Stimulated activated CD4-positive, alpha-beta T cell treated with anti-CD3 and anti-CD28 coated beads, TNF-alpha, amount 100 ng/mL, for 1 hour (primary cell): ENCODE data around the gene CRYGA.
"Not testable (repeated sequence)": the region's sequence is repeated elsewhere in the genome, so short reads cannot be mapped to it uniquely, and the experiment has no call there.

Experiments used
- DNase-seq, 3 donors: peaks; one replicate each; pipeline ENCODE4 v3.0.0-alpha.2; 2020; ENCODE audit warnings: low read depth in 3 of 3, low spot score in 1 of 3

CRYGA gene

DNA sequence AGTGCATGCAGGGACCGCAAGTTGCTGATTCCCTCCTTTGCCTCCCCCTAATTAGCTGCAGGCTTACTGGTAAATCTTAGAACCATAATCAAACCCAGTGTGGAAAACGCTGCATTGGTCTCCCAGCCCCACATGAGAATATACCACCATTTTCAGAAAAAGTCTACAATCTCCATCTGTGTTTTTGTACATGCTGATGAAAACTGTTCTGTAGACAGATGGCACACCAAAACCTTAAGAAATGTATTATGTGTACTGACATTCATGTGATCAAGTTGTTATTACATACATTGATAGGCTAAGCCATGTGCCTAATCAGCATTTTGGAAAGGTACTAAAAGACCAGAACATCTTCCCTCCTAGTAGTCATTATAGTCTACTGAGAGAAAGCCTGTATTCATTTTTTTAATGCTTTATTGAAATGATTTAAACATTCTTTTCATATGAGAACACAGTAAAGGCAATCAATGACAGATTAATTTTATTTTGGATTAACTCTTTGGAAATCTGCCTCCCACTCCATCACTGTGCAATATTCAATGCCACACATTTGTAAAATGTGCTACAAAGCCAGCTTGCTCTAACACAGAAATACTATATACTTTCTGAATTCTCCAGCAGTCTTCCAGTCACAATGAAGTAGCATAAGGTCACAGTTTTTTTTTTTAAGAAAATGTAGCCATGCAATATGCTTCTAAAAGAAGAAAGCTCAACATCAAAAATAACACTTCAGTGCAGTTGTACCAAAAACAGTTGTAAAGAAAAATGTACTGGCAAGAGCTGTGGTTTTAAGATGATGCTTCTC lies 1.8 kb upstream of the CRYGA start:
- DNase-seq: no peak

DNA sequence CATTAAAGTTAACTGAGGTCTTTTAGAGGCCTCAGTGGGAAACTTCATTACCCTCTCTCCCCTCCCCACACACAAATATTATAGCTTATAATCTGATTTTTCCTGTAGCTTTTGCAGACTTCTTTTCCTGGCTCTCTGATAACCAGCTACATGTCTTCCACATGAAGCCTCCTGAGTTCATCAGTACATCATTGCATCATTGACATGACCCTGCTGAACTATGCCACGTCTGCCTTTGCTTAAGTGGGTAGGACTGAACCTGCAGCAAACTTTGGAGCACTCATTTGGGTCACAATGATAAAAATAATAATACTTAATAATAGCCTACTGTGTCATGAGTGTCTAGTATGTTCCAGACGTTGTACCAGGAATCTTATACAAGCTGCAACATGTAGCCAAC lies 7.0 kb downstream of the CRYGA start:
- no peak for DNase-seq

DNA sequence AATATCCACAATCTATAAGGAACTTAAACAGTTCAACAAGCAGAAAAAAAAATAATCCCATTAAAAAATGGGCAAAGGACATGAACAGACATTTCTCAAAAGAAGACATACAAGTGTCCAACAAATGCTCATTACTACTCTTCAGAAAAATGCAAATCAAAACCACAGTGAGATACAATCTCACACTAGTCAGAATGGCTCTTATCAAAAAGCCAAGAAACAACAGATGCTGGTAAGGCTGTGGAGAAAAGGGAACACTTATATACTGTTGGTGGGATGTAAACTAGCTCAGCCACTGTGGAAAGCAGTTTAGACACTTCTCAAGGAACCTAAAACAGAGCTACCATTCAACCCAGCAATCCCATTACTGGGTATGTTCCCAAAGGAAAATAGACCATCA lies 10.2 kb downstream of the CRYGA start:
- DNase-seq: no peak

DNA sequence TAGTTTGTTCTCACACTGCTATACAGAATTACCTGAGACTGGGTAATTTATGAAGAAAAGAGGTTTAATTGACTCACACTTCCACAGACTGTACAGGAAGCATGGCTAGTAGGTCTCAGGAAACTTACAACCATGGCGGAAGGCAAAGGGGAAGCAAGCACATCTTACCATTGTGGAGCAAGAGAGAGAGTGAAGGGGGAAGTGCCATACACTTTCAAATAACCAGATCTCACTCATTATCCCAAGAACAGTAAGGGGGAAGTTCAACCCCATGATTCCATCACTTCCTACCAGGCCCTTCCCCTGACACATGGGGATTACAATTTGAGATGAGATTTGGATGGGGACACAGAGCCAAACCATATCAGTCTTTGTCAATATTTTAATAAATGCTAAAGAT lies 12.4 kb downstream of the CRYGA start:
- DNase-seq: no peak

DNA sequence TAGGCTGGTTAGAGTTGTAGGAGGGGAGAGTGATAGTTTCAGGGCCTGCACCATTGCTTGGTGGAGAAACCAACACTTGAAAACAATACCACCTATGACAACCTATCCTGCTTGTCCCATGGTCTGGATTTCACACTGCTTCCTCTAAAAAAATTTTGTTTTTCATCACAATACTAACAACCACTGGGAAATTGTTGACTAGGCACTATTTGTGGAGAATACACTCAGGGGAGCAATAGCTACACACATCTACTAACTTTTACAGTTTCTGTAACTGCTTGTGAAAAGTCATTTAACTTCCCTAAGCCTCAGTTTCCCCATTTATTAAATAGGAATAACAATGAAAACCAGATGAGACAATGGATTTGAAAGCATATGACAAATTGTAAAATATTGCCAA lies 13.3 kb downstream of the CRYGA start:
- DNase-seq: no peak

DNA sequence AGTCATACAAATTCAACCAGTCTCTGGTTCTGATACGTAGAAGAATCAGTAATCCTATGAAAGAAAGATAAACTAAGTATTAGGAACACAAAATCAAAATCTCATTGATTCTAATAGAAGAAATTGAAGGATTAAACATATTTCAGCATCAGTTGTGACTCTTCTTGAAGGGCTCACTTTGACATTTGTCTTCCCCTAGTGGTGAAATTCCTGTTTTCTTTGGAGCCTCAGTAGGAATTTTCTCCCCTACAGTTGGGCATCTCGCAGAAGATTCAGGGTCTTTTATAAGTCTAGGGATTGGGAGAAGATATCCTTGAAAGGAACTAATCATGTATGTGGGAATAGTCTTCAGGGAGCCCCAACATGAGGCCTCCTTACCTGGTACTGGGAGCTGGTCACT lies 14.6 kb downstream of the CRYGA start:
- DNase-seq: no peak

DNA sequence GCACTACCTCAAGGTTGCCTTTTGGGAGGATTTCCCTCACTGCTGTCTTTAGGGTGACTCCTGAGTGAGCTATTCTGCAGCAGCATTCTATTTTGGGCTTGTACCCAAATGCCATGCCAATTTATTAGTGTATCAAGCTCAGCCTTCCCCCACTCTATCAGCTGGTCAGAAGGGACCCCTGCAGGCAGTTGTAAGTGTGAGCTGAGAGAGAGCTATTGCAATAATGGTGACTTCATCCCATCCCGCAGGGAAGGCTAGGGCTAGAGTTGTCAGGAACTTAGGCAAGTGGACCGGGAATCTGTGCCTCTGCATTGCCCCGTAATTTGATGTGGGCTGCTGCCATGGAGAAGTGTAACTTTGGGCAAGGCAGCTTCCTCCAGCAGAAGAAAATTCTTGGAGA lies 15.6 kb downstream of the CRYGA start:
- no peak for DNase-seq

DNA sequence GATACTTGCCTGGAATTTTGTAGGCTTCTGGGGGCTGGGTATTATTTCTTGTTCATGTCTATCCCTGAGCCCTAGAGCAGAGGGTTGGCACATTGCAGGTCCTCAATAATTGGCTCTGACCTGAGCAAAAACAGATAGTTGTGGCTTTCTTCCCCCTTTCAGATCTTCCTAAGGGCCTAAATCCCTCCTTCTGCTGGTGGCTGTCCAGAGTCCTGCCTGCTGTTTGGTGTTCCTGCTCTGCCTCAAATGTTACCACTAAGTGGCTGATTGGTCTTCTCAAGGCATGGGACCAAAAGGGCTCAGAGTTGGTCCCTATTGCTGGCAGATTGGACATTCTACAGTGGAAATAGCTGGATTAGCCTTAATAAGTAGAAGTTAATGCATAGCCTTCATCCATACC lies 16.4 kb downstream of the CRYGA start:
- no peak for DNase-seq

DNA sequence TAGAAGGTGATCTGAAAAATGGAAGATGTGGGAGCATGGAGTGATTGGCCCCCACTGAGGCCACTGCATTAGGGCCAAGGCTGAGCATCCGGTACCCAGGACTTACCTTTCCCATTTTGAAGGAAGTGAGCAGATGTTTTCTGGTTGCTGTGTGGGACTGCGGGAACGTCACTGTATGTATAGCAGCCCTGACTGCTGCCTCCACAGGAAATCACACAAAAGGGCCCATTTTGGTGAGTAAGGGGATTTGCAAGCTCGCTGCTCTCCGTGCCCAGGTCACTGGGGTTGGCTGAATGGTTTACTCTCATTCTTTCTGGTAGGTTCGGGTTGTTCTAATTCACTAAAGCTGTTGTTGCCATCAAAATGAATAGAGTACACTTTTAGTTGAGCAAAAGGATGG lies 17.4 kb downstream of the CRYGA start, which contains the start of gene CRYGB:
CRYGB (minus strand) TSS at position 153 of the 400 bp plus-strand sequence; CDS start at position 115, 38 bp downstream.
- DNase-seq: no peak

DNA sequence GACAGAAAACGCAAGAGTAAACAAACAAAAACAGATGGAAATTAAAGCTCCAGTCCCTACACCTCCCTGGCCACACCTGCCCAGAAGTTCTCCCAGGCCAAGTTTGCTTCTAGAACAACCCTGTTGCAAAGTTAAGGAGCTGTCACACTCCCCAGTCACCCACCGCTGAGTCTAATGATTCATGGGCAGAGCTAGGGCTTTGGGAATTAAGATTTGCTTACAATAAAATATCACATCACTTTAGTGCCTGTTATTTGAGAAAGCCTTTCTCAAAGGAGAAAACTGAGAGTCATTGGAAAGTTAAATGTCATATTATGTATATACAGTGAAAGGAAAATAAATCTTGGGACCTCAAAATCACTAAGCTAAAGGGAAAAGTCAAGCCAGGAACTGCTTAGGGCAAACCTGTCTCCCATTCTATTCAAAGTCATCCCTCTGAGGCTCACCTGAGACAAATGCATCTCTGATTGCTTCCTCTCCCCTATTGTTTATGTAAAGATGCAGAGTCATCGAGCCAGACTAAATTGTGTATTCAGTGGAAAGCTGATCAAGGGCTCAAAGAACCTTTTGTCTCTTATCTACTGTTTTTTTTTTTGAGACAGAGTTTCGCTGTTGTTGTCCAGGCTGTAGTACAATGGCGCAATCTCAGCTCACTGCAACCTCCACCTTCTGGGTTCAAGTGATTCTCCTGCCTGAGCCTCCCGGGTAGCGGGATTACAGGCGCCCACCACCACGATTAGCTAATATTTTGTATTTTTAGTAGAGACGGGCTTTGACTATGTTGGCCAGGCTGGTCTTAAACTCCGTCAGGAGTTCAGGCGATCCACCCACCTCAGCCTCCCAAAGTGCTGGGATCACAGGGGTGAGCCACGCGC lies 20.2 kb downstream of the CRYGA start:
- DNase-seq: no peak

DNA sequence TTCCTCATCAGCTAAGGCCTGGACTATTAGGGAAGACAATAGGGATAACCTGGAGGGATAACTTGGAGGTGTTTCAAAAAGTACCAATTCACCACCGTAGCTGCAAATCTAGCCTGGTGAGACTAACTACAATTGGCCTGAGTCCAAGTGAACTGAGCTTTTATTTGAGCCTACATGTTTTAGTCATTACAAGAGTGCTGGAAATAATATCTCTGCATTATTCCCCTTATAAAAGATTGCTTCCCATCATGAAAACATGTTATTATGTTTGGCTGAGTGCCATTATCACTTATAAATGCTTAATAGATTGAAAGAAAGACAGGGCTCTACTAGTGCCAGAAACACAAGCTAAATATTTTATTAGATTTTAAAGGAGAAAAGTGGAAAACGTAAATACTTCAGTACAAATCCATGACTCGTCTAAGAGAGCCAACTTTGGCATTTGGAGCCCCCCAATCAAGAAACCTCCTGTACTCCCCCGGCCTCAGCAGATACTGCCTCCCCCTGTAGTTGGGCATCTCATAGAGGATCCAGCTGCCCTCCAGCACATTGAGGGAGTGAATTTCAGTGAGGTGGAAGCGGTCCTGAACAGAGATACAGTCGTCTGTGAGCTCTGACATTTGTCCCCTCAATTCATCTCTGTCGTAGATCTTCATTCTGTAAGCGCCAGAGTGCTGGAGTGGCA lies 21.0 kb downstream of the CRYGA start:
- no peak for DNase-seq

DNA sequence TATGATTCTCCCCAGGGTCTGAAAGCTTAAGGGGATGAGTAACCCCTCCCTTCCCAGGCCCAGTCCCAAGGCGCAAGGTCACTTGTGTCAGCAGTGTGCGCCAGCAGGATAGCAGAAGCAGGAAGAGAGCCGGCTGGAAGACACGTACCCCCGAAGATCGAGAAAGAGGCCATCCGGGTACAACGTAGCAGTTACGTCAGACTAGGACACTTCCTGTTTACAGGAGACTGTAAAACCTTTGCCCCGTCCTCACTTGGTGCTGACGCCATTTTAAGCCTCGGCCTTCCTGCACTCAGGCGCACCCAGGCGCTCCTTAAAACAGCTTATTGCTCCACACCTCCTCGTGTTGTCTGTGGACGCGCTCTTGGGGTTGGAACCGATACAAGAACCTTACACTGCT lies 23.9 kb downstream of the CRYGA start:
- DNase-seq: no peak

DNA sequence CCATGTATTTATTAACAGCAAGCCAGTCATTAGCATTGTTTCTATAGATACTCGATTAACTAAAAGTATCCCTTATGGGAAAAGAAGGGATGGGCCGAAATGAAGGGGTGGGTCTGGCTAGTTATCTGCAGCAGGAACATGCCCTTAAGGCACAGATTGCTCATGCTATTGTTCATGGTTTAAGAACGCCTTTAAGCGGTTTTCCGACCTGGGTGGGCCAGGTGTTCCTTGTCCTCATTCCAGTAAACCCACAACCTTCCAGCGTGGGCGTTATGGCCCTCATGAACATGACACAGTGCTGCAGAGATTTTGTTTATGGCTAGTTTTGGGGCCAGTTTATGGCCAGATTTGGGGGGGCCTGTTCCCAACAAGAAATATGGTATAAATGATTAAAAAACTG lies 25.1 kb downstream of the CRYGA start:
- DNase-seq: not testable (repeated sequence)

DNA sequence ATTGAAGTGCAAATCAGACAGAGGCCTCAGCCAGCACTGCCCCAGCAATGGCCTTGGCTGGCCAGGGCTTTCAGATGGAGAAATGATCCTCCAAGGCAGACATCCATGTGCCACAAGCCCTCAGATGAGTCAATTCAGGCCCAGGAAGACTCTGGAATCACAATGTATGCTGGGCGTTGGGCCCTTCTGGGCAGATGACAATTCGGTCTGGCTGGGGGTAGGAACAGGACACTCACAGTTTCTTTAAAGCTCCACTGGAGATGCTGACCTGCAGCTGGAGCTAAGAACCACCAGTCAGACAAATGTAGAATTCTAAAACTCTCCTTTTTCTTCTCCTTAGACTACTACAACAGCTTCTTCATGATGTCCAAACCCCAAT lies 26.7 kb downstream of the CRYGA start:
- DNase-seq: no peak

DNA sequence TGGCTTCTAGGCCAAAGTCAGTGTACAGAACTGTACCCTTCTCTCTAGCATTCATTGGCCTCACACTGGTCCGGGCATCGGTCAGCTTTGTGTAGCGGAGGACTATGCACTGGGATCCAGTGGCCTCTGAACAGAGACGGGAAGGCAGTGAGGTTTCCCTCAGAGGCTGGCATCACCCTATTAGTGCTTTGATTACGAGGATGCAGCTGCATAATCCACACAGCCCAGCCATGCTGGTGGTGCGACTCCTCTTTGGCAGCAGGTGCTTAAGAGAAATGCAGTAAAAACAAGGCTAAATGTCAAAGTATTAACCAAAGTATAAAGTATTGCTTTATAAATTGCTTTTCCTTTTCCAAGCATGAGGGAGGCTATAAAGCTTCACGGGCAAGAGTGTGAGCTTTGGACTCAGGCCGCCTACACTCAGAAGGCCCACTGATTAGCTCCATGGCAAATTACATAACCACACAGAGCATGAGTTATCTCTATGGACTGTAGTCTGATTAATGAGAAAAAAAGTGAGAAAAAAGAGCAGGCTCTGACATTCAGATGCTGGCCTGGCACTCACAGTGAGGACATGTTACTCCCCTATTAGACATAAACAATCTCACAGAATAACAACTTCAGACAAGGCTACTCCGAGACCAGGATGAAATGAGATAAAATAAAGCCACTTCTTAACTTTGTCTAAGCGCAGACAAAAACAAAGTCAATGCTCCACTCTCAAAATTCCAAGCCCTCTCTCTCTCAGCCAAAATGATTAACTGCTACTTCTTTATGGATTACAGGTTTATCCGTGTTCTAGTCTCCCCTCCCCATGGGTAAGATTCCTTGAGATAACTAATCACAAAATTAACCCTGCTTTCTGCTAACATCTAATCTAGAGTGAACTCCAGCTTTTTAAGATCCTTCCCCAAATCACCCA lies 27.3 kb downstream of the CRYGA start:
- DNase-seq: no peak

DNA sequence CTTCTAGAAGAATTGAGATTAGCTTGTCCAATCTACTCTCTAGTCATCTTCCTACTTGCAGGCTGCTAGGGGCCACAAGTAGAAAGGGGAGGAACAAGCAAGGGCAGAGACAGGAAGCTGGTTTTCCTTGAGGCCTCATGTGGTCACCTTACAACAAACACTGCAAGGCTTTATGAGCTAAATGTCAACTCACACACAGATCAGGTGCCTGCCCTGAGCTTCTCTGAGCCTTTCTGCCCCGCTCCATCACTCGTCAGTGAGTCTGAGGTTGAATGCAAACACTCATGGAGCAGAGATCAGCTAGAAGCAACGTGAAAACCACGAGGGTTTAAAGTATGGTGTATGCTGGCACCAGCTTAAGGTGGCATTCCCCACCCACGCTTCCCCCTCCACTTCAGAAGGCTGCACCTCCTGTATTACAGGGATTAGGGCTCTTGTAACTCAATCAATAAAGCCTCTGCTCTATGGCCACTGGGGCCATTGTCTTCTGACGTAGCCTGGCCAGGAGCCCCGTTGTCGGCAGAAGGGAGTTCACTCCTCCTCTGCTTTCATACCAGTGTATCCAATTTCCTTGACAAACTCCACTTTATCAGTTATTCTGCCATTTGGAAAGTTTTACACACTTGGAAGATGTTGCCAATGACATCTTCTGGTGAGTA lies 28.3 kb downstream of the CRYGA start:
- DNase-seq: no peak

DNA sequence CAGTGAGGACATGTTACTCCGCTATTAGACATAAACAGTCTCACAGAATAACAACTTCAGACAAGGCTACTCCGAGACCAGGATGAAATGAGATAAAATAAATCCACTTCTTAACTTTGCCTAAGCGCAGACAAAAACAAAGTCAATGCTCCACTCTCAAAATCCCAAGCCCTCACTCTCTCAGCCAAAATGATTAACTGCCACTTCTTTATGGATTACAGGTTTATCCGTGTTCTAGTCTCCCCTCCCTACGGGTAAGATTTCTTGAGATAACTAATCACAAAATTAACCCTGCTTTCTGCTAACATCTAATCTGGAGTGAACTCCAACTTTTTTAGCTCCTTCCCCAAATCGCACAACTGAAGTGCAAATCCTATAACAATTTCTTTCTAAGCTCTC lies 32.7 kb downstream of the CRYGA start:
- no peak for DNase-seq

DNA sequence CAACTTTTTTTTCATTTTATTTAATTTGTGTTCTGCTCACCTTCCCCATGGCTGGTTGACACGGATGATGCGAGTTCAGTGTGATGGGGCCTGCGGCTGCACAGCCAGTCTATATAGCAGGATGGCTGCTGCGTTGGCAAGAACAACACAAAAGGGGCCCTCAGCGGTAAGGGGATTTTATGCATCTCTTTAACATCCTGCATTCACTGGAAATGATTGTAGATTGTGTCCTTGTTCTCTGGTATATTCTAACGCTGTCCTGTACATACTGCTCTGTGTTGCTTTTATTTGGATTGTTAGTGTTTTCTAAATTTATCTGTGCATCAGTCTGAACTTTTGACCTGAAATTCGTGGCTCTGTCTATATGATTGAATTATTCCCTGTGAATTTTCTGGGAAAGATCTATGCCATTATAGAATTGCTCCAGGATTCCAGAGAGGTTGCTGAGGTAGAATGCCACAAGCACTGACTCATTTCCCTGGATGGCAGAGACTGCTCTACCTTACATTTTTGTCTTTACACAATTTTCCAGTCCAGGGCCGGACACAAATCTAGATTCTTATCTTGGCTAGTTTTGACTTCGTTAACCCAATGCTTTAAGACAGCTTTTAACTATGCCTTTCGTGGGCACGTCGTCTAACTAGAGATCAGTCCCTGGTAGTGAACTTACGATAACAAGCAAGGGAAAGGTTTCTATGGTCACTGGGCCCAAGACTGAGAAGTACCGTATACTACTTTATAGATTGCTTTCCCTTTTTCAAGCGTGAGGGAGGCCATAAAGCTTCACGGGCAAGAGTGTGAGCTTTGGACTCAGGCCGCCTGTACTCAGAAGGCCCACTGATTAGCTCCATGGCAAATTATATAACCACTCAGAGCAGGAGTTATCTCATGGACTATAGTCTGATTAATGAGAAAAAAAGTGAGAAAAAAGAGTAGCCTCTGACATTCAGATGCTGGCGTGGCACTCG lies 33.4 kb downstream of the CRYGA start, which contains the start of gene CRYGC:
CRYGC (minus strand) TSS at position 85 of the 968 bp plus-strand sequence; CDS start at position 49, 36 bp downstream.
- DNase-seq: no peak

DNA sequence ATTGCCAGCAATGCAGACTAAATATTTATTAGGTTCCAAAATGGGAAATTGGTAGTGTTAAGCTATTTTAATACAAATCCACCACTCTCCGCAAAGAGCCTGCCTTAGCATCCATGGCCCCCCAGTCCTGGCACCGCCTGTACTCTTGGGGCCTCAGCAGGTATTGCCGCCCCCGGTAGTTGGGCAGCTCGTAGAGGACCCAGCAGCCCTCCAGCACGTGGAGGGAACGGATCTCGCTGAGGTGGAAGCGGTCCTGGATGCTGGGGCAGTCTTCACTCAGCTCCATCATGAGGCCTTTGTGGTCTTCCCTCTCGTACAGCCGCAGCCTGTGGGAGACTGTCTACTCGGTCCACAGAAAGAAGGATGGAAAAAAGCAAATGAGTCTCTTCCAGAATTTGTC lies 35.3 kb downstream of the CRYGA start:
- no peak for DNase-seq
